Measurements from ENCODE around the gene PHOSPHO1.

Gene PHOSPHO1

GRCh38 chr17:49247944-49248343 is 17.4 kb upstream of the PHOSPHO1 start:
- H3K27ac ChIP-seq, result no peak overlapping the region
- no peak overlapping the region for H3K4me3 ChIP-seq

GRCh38 chr17:49244839-49245238 is 14.3 kb upstream of the PHOSPHO1 start:
- H3K4me3 ChIP-seq, result no peak overlapping the region

GRCh38 chr17:49242813-49243212 is 12.2 kb upstream of the PHOSPHO1 start:
- Histone ChIP-seq H3K27ac (no peak overlapping the region), H3K4me3 (no peak overlapping the region)

More at GRCh38 chr17:49244839-49245238, 14.3 kb upstream of the PHOSPHO1 start:
- H3K27ac ChIP-seq, result no peak overlapping the region

DNA sequence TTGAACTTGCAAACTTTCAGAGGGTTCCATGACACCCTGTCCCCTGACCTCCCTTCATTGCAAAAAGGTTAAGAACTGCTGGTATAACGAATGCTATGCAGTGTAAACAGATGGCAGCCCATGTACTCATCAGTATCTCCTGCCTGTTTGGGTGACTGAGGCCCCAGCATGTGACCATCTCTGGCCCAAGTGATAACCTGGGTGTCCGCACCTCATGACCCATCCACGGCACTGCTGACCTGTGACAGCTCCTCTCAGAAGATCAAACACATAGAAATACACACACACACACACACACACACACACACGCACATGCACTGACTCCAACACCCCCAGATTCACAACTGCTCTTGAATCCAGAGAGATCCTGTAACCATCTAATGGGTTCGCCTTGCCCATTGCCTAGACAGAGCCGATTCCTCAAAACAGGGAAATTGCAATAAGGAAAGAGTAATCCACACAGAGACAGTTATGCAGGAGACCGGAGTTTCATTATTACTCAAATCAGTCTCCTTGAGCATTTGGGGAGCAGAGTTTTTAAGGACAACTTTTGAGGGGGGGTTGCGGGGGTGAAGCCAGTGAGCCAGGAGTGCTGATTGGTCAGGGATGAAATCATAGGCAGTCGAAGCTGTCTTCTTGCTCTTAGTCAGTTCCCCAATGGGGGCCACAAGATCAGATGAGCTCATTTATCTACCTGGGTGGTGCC is 11.3 kb upstream of the PHOSPHO1 start:
- Histone ChIP-seq H3K27ac (no peak overlapping the region), H3K4me3 (no peak overlapping the region)

GRCh38 chr17:49241040-49241439 is 10.5 kb upstream of the PHOSPHO1 start:
- Histone ChIP-seq H3K27ac (no peak overlapping the region), H3K4me3 (no peak overlapping the region)

GRCh38 chr17:49240619-49241018 is 10.0 kb upstream of the PHOSPHO1 start:
- H3K27ac ChIP-seq, result no peak overlapping the region
- H3K4me3 ChIP-seq, result no peak overlapping the region

GRCh38 chr17:49239963-49240362 is 9.4 kb upstream of the PHOSPHO1 start:
- H3K27ac ChIP-seq, result no peak overlapping the region
- H3K4me3 ChIP-seq, result no peak overlapping the region

DNA sequence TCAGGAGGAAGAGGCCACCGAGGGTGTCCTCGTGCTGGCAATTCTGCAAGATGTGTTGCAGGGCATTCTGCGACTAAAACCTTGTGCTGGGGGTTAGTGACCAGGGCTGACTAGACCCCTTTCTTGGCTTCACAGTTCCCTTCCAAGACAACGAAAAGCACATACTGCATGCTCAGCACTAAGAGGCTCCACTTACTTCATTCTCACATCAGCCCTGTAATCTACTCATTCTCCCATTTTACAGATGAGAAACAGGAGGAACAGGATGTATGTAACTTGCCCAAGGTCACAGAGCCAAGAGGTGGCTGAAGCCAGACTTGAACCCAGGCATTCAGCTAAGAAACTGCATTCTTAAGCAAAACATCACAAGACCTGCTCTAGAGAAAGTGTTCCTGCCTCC is 5.3 kb upstream of the PHOSPHO1 start:
- H3K27ac ChIP-seq, result peak overlapping the region in 1 of 21 experiments; percentile 37
- no peak overlapping the region for H3K4me3 ChIP-seq

DNA sequence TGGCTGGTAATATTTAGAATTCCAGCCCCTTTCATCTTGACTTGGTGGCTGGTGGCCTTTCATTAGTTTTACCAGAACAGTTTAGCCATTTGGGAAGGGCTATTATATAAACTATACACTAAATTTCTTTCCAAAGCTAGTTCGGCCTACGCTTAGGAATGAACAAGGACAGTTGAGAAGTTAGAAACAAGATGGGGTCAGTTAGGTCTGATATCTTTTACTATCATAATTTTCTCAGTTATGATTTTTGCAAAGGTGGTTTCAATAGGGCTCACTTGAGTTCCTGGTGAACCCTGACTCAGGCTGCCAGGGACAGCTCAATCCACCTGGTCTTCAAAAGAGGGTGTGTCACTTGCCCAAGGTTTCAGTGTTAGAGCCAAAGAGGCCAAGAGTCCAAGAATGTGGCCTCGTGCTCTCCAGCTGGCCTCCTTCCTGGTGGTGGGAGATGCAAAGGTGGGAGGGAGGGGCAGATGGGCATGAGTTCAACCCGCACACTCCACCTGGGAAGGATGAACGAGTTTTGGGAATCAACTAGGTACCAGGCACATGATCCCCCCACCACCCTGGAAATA is 4.0 kb upstream of the PHOSPHO1 start:
- Histone ChIP-seq H3K4me3 (no peak overlapping the region), H3K27ac (no peak overlapping the region)

- peak overlapping the region in 1 of 7 experiments; percentile 46 for H3K4me3 ChIP-seq
- no peak overlapping the region for H3K27ac ChIP-seq
Measured at GRCh38 chr17:49231563-49231894, 942 bp upstream of the PHOSPHO1 start.

GRCh38 chr17:49229805-49230600 is 584 bp downstream of the PHOSPHO1 start:
- Histone ChIP-seq H3K4me3 (peak overlapping the region; percentile 37 to 48 (median 42)), H3K27ac (peak overlapping the region in 4 of 21 experiments; percentile 4 to 63 (median 8))

- H3K4me3 ChIP-seq, result no peak overlapping the region
Measured at GRCh38 chr17:49229076-49229804, 1.3 kb downstream of the PHOSPHO1 start.

DNA sequence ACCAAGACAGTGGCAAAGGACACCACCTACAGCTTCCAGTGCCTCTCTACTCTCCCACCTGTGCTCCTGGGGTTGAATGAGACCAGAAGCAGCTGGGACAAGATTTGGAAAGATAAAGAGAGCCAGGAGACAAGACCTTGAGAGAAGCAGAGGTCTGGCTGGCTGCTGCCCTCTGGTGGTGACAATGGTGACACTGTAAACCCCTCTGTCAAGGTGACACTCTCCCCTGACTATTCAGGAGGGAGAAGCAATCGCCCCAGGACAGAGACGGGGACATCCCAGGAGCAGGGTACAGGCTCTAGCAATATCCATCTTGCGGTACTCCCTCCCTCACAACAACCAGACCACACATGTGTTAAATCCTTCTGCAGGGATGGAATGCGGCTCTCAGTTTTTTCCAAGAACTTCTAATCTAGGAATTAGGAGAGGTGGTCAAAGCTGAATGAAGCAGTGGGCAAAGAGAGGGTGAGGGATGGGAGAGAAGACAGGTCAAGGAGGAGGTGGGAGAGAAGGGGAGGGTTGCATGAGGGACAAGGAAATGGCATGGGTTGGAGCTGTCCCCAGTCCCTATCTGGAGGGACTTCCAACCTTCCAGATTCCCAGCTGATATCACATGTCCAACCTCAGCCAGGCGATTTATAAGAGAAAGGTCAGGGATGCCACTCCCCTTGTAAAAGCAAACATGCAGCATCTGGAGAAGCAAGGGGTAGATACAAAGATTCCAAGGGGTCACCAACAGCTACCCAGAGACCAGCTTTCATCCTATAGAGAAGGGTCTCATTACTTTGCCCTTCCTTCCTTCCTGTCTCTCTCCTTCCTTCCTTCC is 2.9 kb downstream of the PHOSPHO1 start:
- H3K27ac ChIP-seq, result no peak overlapping the region

More at GRCh38 chr17:49229076-49229804, 1.3 kb downstream of the PHOSPHO1 start:
- no peak overlapping the region for H3K27ac ChIP-seq

GRCh38 chr17:49226771-49227435 is 3.7 kb downstream of the PHOSPHO1 start:
- Histone ChIP-seq H3K4me3 (no peak overlapping the region), H3K27ac (no peak overlapping the region)

More for the DNA sequence above, 2.9 kb downstream of the PHOSPHO1 start:
- no peak overlapping the region for H3K4me3 ChIP-seq

DNA sequence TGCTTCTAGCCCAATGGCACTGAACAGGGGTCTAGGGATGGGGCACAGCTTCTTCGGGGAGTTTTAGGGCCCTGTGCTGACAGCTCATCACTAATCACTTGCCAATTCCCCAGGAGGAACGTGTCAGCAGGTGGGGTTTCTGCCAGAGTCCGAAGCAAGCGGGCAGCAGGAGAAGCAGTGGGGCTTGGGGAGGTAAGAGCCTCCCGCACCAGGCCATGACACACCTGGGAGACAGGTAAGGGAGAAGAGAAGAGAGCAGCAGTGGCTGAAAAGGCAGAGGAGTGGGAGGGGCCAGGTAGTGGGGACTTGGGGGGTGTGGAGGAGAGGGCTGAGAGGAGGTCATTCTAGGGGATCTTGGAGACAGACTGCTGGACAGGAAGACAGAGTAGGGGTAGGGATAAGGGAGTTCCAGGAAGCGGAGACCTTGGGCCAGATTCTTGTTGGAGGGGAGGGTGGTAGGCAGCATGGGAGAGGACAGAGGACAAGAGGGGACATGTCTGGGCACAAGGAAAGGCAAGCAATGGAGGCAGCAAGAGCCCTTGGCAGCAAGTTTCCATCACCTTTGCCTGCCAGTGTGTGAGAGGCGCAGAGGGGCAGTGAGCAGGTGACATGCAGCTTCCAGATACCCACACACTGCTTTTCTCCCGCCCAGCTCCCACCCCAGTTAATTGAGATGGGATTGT is 4.9 kb downstream of the PHOSPHO1 start:
- H3K27ac ChIP-seq, result no peak overlapping the region
- no peak overlapping the region for H3K4me3 ChIP-seq

GRCh38 chr17:49224997-49225337 is 5.6 kb downstream of the PHOSPHO1 start:
- Histone ChIP-seq H3K4me3 (peak overlapping the region in 1 of 7 experiments; percentile 17), H3K27ac (peak overlapping the region in 1 of 21 experiments; percentile 6)

DNA sequence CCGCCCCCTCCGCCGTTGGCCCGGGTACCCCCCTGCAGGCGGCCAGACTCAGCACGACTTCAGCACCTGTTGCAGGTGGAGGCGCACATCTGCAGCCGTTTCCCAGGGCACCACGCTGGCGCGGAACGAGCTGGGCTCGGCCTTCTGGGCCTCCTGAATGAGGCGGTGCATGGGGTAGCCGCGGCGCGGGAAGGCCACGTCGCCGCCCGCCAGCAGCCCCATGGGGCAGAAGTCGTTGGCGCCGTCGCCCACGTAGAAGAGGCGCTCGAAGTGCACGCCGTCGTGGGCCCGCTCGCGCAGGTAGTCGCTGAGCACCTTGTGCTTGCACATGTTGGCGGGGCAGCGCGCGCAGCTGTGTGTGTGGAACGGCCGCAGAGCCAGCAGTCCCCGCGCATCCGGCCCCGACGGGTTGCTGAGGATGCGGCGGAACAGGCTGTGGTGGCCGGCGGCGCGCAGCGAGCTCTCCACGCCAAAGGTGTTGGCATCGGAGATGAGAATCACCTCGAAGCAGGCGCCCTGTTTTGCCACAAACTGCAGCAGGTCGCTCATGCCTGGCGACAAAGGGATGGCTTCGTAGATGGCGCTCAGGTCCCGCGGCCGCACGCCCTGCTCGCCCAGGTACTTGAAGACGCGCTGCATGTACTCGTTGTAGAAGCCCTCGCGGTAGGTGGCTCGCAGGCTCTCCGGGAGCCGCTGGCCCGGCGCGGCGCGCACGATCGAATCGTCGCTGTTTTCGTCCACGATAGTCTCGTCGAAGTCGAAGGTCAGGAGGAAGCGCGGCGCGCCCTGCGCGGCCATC is 6.2 kb downstream of the PHOSPHO1 start:
- Histone ChIP-seq H3K4me3 (peak overlapping the region in 5 of 7 experiments; percentile 3 to 17 (median 11)), H3K27ac (peak overlapping the region in 3 of 21 experiments; percentile 1 to 6 (median 3))
